OCI-LY3 (cell line): ENCODE data around the gene PLCL1.

Experiments
- H2AFZ ChIP-seq: fragments of 200-600, 300-600 bp; shearing (Covaris generic); 2 replicates; pipeline ENCODE4 v1.6.0; 2014; ENCODE audit warnings: antibody characterized with exemption, low read depth, low read length
- H3K27ac ChIP-seq: fragments of 200-600, 300-600 bp; sonication (generic); 2 replicates; pipeline ENCODE4 v1.5.1; 2014; ENCODE audit warnings: mild to moderate bottlenecking, low read length, moderate library complexity, mixed read lengths
- H3K27me3 ChIP-seq: fragments of 200-600, 300-600 bp; sonication (generic); 2 replicates; pipeline ENCODE4 v1.6.1; 2014; ENCODE audit warnings: low read depth, low read length, mixed read lengths
- H3K36me3 ChIP-seq: fragments of 200-600, 300-600 bp; sonication (generic); replicated peaks from 2 replicates; pipeline ENCODE3; 2014; ENCODE audit warnings: low read depth, low read length, mixed read lengths
- H3K4me1 ChIP-seq: fragments of 300-600, 200-600 bp; sonication (generic); 2 replicates; pipeline ENCODE4 v1.6.1; 2014; ENCODE audit warnings: low read length, mixed read lengths
- H3K4me2 ChIP-seq: fragments of 200-600, 300-600 bp; sonication (generic); 2 replicates; pipeline ENCODE4 v1.6.1; 2014; ENCODE audit warnings: low read length, mixed read lengths
- H3K4me3 ChIP-seq: fragments of 300-600, 200-600 bp; sonication (generic); 2 replicates; pipeline ENCODE4 v1.5.1; 2014; ENCODE audit warnings: antibody characterized with exemption, mild to moderate bottlenecking, low read length, moderate library complexity
- H3K79me2 ChIP-seq: fragments of 300-600, 200-600 bp; shearing (Covaris generic); 2 replicates; pipeline ENCODE4 v1.6.1; 2014; ENCODE audit warnings: mild to moderate bottlenecking, low read length, mixed read lengths
- H3K9ac ChIP-seq: fragments of 300-600, 200-600 bp; shearing (Covaris generic); 2 replicates; pipeline ENCODE4 v1.6.0; 2014; ENCODE audit warnings: mild to moderate bottlenecking, low read length, moderate library complexity
- H3K9me3 ChIP-seq: fragments of 200-600, 300-600 bp; shearing (Covaris generic); 2 replicates; pipeline ENCODE4 v1.6.1; 2014; ENCODE audit warnings: low read length, mixed read lengths; ENCODE audit not compliant: insufficient read depth
- H4K20me1 ChIP-seq: fragments of 200-600, 300-600 bp; sonication (generic); 2 replicates; pipeline ENCODE4 v1.6.1; 2016; ENCODE audit warnings: low read length, mixed read lengths; ENCODE audit not compliant: insufficient read depth
- EZH2phosphoT487 ChIP-seq: fragments of 200-600 bp; shearing (Covaris generic); IDR thresholded peaks from 2 replicates; pipeline ENCODE4 v1.6.1; 2018; ENCODE audit warnings: antibody characterized with exemption, mixed run types, low read depth
- TF ChIP-seq, protein P1 (sequence below): fragments of 200-600, 300-600 bp; sonication (generic); IDR thresholded peaks from 2 replicates; pipeline ENCODE4 v1.5.1; 2014; ENCODE audit warnings: antibody characterized with exemption, low read length, low read depth

The PLCL1 gene

DNA sequence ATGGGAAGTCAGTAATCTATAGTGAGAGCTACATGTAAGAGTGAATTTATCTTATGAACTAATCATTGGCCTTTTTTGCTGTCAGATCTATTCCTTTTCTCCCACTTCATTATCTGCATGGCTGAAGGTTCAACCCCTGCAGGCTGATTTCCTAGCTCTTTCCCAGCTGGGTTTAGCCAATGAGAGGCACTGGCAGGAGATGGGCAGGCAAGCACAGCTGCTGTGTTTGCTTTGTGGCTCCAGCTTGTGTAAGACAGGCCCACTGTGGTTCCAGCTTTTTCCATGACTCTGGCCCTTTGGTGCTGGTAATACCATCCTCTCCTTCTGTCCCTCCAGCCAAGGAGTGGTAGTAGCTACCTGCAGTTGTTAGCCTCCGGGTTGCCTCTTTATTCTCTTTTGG lies 248.8 kb downstream of the PLCL1 start:
- no peaks in the 10 kb centered on the region for H4K20me1 ChIP-seq
- no peaks in the 10 kb centered on the region for H3K79me2 ChIP-seq
- H2AFZ ChIP-seq, result no peak overlapping the region
- no peak overlapping the region for H3K4me2 ChIP-seq
- no peaks in the 10 kb centered on the region; the same call in 1 of the 2 replicates for H3K27me3 ChIP-seq
- no peak overlapping the region for H3K9ac ChIP-seq
- H3K27ac ChIP-seq, result no peak overlapping the region
- H3K36me3 ChIP-seq, result no peaks in the 10 kb centered on the region
- no peaks in the 10 kb centered on the region for H3K4me1 ChIP-seq
- H3K4me3 ChIP-seq, result no peak overlapping the region
- no peak for TF ChIP-seq EZH2phosphoT487
- TF ChIP-seq, protein P1, sequence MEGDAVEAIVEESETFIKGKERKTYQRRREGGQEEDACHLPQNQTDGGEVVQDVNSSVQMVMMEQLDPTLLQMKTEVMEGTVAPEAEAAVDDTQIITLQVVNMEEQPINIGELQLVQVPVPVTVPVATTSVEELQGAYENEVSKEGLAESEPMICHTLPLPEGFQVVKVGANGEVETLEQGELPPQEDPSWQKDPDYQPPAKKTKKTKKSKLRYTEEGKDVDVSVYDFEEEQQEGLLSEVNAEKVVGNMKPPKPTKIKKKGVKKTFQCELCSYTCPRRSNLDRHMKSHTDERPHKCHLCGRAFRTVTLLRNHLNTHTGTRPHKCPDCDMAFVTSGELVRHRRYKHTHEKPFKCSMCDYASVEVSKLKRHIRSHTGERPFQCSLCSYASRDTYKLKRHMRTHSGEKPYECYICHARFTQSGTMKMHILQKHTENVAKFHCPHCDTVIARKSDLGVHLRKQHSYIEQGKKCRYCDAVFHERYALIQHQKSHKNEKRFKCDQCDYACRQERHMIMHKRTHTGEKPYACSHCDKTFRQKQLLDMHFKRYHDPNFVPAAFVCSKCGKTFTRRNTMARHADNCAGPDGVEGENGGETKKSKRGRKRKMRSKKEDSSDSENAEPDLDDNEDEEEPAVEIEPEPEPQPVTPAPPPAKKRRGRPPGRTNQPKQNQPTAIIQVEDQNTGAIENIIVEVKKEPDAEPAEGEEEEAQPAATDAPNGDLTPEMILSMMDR, result no peak
- no peaks in the 10 kb centered on the region for H3K9me3 ChIP-seq

- Histone ChIP-seq H3K27me3 (no peaks in the 10 kb centered on the region; the same call in 1 of the 2 replicates), H3K27ac (no peak overlapping the region), H3K9me3 (no peaks in the 10 kb centered on the region), H3K79me2 (no peaks in the 10 kb centered on the region), H3K9ac (no peak overlapping the region), H3K4me3 (no peak overlapping the region), H4K20me1 (no peaks in the 10 kb centered on the region), H3K36me3 (no peaks in the 10 kb centered on the region), H3K4me2 (no peak overlapping the region), H2AFZ (no peak overlapping the region), H3K4me1 (no peaks in the 10 kb centered on the region)
- no peak for TF ChIP-seq EZH2phosphoT487
- TF ChIP-seq, protein P1, result no peak
Observed at GRCh38 chr2:198053776-198054175, 249.4 kb downstream of the PLCL1 start.

DNA sequence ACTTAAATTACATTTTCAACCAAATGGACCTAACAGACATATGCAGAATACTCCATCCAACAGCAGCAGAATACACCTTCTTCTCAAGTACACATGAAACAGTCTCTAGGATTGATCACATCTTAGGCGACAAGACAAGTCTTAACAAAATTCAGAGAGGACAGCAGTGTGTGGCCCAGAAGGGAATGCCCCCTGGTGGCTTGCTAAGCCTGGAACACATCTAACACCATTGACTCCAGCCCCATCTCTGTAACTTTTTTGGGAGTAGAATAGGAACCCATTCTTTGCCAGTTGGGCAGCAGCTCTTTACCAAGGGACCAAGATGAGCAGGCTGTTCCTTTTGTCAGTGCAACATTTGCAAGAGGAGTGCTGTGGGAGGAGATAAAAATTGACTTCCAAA lies 249.9 kb downstream of the PLCL1 start:
- H3K4me1 ChIP-seq, result no peaks in the 10 kb centered on the region
- no peaks in the 10 kb centered on the region for H3K36me3 ChIP-seq
- no peak overlapping the region for H3K4me3 ChIP-seq
- TF ChIP-seq EZH2phosphoT487, result no peak
- TF ChIP-seq, protein P1, result peak; percentile 72
- no peaks in the 10 kb centered on the region for H3K79me2 ChIP-seq
- no peaks in the 10 kb centered on the region for H4K20me1 ChIP-seq
- no peaks in the 10 kb centered on the region; the same call in 1 of the 2 replicates for H3K27me3 ChIP-seq
- no peak overlapping the region for H3K4me2 ChIP-seq
- no peak overlapping the region for H3K9ac ChIP-seq
- no peaks in the 10 kb centered on the region for H3K9me3 ChIP-seq
- no peak overlapping the region for H3K27ac ChIP-seq
- H2AFZ ChIP-seq, result no peak overlapping the region

DNA sequence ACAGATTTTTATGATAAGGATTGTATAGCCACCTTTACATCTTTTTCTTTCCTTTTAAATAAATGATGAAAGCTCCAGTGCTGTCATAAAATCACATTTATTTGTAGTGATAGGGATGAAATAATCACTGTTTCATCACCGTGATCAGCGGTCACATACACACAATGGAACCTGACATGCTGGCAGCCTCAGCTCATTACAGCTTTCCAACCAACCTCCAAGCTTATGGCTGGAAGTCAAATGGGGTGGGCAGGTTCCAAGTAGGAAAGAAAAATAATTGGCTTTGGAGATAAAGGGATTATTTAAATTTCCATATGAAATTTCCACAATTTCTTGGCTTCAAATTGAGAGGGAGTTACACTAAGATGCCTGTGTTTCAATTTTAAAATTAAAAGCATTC lies 251.3 kb downstream of the PLCL1 start:
- no peaks in the 10 kb centered on the region for H3K79me2 ChIP-seq
- H2AFZ ChIP-seq, result no peak overlapping the region
- no peaks in the 10 kb centered on the region for H3K4me1 ChIP-seq
- H3K27me3 ChIP-seq, result peaks cover 3% of the 10 kb centered on the region; the same call in 1 of the 2 replicates
- TF ChIP-seq, protein P1, result no peak
- no peak for TF ChIP-seq EZH2phosphoT487
- H3K4me3 ChIP-seq, result no peak overlapping the region
- H3K4me2 ChIP-seq, result no peak overlapping the region
- H3K9ac ChIP-seq, result no peak overlapping the region
- no peaks in the 10 kb centered on the region for H4K20me1 ChIP-seq
- no peak overlapping the region for H3K27ac ChIP-seq
- H3K9me3 ChIP-seq, result no peaks in the 10 kb centered on the region
- no peaks in the 10 kb centered on the region for H3K36me3 ChIP-seq
